MM.1S (cell line): ENCODE results near the gene CNIH3.
"Not testable (repeated sequence)": the region's sequence is repeated elsewhere in the genome, so short reads cannot be mapped to it uniquely, and the experiment has no call there.

Experiments
- EZH2 ChIP-seq: fragments of 300-600 bp; sonication (generic); optimal IDR thresholded peaks from 2 replicates; pipeline ENCODE3; 2017; ENCODE audit warnings: low read depth, mild to moderate bottlenecking, antibody characterized with exemption, low read length, mixed read lengths
- TF ChIP-seq, protein P1 (sequence below): fragments of 300-600 bp; sonication (generic); IDR thresholded peaks from 2 replicates; pipeline ENCODE4 v1.5.1; 2016; ENCODE audit warnings: antibody characterized with exemption, low read length, mixed read lengths

DNA sequence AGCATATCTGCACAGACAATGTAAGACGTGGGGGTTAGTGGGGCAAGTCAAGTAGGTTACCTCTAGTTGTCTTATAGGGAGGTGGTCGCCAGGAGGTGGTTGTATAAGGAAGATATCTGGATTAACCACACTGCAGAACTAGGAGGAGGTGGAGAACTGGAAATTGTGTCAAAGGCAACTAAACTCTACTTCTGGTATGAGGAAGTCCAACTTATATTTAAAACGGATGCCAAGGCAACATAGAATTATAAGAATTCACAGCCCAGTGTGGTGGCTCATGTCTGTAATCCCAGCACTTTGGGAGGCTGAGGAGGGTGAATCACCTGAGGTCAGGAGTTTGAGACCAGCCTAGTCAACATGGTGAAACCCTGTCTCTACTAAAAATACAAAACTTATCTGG lies 44.1 kb upstream of the CNIH3 start:
- TF ChIP-seq, protein P1, sequence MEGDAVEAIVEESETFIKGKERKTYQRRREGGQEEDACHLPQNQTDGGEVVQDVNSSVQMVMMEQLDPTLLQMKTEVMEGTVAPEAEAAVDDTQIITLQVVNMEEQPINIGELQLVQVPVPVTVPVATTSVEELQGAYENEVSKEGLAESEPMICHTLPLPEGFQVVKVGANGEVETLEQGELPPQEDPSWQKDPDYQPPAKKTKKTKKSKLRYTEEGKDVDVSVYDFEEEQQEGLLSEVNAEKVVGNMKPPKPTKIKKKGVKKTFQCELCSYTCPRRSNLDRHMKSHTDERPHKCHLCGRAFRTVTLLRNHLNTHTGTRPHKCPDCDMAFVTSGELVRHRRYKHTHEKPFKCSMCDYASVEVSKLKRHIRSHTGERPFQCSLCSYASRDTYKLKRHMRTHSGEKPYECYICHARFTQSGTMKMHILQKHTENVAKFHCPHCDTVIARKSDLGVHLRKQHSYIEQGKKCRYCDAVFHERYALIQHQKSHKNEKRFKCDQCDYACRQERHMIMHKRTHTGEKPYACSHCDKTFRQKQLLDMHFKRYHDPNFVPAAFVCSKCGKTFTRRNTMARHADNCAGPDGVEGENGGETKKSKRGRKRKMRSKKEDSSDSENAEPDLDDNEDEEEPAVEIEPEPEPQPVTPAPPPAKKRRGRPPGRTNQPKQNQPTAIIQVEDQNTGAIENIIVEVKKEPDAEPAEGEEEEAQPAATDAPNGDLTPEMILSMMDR = not testable (repeated sequence)
- not testable (repeated sequence) for TF ChIP-seq EZH2
